SK-N-MC (cell line): ENCODE data around the gene PSMA6.

Experiments used
- DNase-seq: peaks from one replicate; pipeline ENCODE4 v3.0.0-alpha.2; 2011; ENCODE audit warnings: low read depth, low spot score
- H3K27ac ChIP-seq: fragments of 200-600 bp; sonication (generic); 2 replicates; pipeline ENCODE4 v1.5.1; 2016; ENCODE audit warnings: mixed run types
- H3K36me3 ChIP-seq: fragments of 200-600 bp; sonication (generic); 2 replicates; pipeline ENCODE4 v1.6.1; 2017; ENCODE audit warnings: antibody characterized with exemption, low read length, mixed read lengths; ENCODE audit not compliant: insufficient read depth
- H3K4me3 ChIP-seq: fragments of 200-600 bp; sonication (generic); 2 replicates; pipeline ENCODE4 v1.5.1; 2016
- H3K9ac ChIP-seq: fragments of 200-600 bp; sonication (generic); 2 replicates; pipeline ENCODE4 v1.8.0; 2017; ENCODE audit warnings: mixed run types, mixed read lengths; ENCODE audit not compliant: insufficient read length
- H3K9me3 ChIP-seq: fragments of 200-600 bp; sonication (generic); 2 replicates; pipeline ENCODE4 v1.6.1; 2017; ENCODE audit warnings: low read depth, mild to moderate bottlenecking, antibody characterized with exemption, low read length, moderate library complexity, mixed read lengths
- EZH2 ChIP-seq: fragments of 200-600 bp; sonication (generic); IDR thresholded peaks from one replicate; pipeline ENCODE4 v1.6.1; 2017; ENCODE audit warnings: antibody characterized with exemption
- FOXP2 ChIP-seq: optimal IDR thresholded peaks from 2 replicates; pipeline ENCODE3; 2011; ENCODE audit warnings: mild to moderate bottlenecking, moderate library complexity; ENCODE audit not compliant: insufficient read depth; ENCODE audit errors: extremely low read length, control extremely low read depth
- POLR2AphosphoS5 ChIP-seq: IDR thresholded peaks from 2 replicates; pipeline ENCODE4 v1.6.1; 2012; ENCODE audit warnings: mild to moderate bottlenecking, low read depth, low read length, borderline replicate concordance

PSMA6 gene

GRCh38 chr14:35362911-35363374, 70.8 kb downstream of the PSMA6 start:
- DNase-seq = no peak
- TF ChIP-seq FOXP2 = no peak
- no peak for TF ChIP-seq EZH2
- TF ChIP-seq POLR2AphosphoS5 = no peak

DNA sequence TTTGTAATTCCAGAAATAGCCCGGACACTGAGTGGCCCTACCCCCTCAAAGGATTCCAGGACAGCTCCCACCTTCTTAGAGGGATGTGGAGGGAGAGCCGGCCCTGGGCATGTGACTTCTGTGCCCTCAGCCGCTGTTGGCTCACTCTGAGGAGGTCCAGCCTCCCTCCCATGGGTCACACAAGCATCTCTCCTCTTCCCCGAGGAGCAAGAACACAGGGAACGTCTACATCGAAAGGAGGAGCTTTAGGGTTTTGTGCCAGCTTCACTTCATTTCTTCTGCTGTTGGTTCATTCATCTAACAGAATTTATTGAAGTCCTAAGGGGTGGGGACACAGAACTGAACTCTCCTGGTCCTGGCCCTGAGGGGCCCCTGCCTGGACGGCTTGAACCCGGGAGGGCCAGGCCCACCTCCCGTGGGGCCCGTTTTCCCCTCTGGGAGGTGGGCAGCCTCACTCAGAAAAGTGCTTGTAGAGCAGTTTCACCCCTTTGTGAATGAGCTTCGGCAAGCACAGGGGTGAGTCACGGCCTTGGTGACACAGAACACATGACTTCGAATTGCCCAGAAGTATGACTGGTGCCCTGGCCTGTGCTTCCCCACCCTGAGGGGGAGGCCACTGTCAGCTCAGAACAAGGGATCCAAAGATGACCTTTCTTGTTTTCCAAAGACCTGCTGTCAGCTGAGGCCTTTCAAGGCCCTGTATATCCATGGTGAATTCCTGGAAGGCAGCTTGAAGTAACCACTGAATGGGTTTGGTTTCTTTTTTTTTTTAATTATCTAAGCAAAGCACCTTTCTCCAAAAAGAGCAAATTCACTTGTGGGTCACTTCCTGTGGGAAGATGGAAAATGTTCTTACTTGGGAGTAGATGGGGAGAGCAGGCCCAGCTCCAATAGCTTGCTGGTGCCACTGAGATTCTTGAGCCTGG, 73.2 kb downstream of the PSMA6 start:
- Histone ChIP-seq H3K9me3 (no peaks in the 10 kb centered on the region), H3K27ac (0 out of 2 replicates have a peak overlapping the region, but pooled peaks have one; percentile 6), H3K36me3 (no peaks in the 10 kb centered on the region)

More at GRCh38 chr14:35362911-35363374, 70.8 kb downstream of the PSMA6 start:
- H3K9ac ChIP-seq = no peak overlapping the region
- no peaks in the 10 kb centered on the region for H3K9me3 ChIP-seq
- no peak overlapping the region for H3K4me3 ChIP-seq
- no peaks in the 10 kb centered on the region for H3K36me3 ChIP-seq
- H3K27ac ChIP-seq = no peak overlapping the region

GRCh38 chr14:35366056-35366451, 73.9 kb downstream of the PSMA6 start:
- Histone ChIP-seq H3K9ac (no peak overlapping the region), H3K9me3 (no peaks in the 10 kb centered on the region), H3K27ac (no peak overlapping the region), H3K4me3 (no peak overlapping the region), H3K36me3 (no peaks in the 10 kb centered on the region)
- no peak for DNase-seq
- TF ChIP-seq FOXP2 = no peak
- TF ChIP-seq EZH2 = no peak
- TF ChIP-seq POLR2AphosphoS5 = no peak

More for the DNA sequence above, 73.2 kb downstream of the PSMA6 start:
- no peak overlapping the region for H3K9ac ChIP-seq
- DNase-seq = no peak
- no peak overlapping the region for H3K4me3 ChIP-seq
- no peak for TF ChIP-seq FOXP2
- TF ChIP-seq EZH2 = no peak
- TF ChIP-seq POLR2AphosphoS5 = no peak

DNA sequence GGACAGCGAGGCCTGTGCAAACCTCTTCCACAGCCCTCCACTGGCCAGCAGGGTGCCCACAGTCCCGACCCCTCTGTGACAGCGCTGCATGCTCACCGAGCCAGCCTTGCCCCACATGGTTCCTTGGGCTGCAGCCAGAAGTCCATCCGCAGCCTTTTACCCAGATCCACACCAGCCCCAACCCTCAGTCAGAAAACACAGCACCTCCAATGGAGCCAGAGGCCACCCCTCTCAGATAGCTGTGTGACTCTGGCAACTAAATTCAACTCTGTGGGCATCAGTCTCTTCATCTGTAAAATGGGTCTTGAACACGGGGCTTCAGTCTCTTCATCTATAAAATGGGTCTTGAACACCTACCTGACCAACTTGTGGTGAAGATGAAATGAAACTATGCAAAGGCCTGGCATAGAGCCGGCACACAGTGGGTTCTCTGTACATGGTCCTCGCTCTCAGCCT, 74.4 kb downstream of the PSMA6 start:
- Histone ChIP-seq H3K4me3 (no peak overlapping the region), H3K9ac (no peak overlapping the region), H3K36me3 (no peaks in the 10 kb centered on the region), H3K9me3 (no peaks in the 10 kb centered on the region), H3K27ac (no peak overlapping the region)
- DNase-seq = no peak
- no peak for TF ChIP-seq POLR2AphosphoS5
- TF ChIP-seq FOXP2 = no peak
- no peak for TF ChIP-seq EZH2

DNA sequence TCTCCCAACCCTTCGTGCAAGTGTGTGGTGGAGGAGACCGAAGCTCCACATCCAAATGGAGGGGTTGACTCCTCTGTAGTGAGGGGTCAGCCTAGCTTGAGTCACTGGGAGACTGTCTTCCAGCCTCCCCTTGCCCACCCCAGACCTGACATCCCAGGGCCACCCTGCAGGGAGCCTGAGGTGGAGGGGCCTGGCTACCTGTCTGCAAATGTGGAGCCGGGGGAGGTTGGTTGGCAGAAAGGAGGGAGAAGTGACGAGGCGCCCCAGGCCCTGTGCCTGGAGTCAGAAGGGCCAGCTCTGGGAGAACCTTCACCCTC, 74.8 kb downstream of the PSMA6 start:
- H3K36me3 ChIP-seq = no peaks in the 10 kb centered on the region
- no peaks in the 10 kb centered on the region for H3K9me3 ChIP-seq
- H3K27ac ChIP-seq = 0 out of 2 replicates have a peak overlapping the region, but pooled peaks have one; percentile 14
- H3K4me3 ChIP-seq = no peak overlapping the region
- no peak for DNase-seq
- H3K9ac ChIP-seq = no peak overlapping the region
- TF ChIP-seq EZH2 = no peak
